Measurements from ENCODE around the gene ARHGAP31. TPM values are rescaled to one million over a fixed set of nuclear protein-coding genes. Genes with fewer than 3 reads are reported as not detected.
A peak's percentile ranks its signal among the peaks of the same experiment; 100 is the strongest.

The ARHGAP31 gene
- total and polyA plus RNA-seq, 2 donors from 2014 or later: 3.2 to 28.7 TPM

DNA sequence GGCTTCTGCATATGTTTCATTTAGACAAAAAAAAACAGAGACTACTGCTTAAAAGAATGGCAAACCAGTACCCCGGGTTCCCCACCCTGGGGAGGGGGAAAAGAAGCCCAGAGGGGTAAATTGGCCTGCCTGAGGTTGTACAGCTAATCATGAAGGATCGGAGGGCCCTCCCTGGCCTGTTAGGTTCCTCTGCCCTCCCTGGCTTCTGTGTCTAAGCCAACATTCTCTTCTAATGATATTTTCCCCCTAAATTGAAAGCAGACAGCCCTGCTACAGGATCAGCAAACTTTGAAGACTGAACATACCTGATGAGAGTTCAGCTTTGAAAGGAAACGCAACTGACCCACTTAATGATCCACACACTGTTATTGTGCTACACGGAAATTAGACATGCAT lies 2.5 kb downstream of the ARHGAP31 start:
- DNase-seq (no peak), FAIRE-seq (no peak)
- H3K4me1 ChIP-seq (ENCODE audit: control insufficient read depth in 2 of 3, insufficient read depth in 2 of 3, low read depth in 1 of 3, low read length in 3 of 3): peaks cover 0 to 18% (median 17%) of the 10 kb centered on the region in 3 donors
- no peaks in the 10 kb centered on the region for H3K36me3 ChIP-seq (ENCODE audit: control insufficient read depth in 2 of 3, insufficient read depth in 3 of 3, low read length in 3 of 3)
- no peaks in the 10 kb centered on the region for H3K27me3 ChIP-seq (ENCODE audit: control insufficient read depth, insufficient read depth, low read length)
- no peaks in the 10 kb centered on the region for H3K9me3 ChIP-seq (ENCODE audit: control insufficient read depth in 2 of 3, insufficient read depth in 1 of 3, low read length in 3 of 3)
- H3K9ac ChIP-seq (ENCODE audit: low read length in 3 of 3): peak overlapping the region in 1 of 3 donors; percentile 11
- intact Hi-C loops (cut with DNase I): no loop called here
- peak overlapping the region in 1 of 3 donors; percentile 84 for H3K4me3 ChIP-seq (ENCODE audit: low read length in 3 of 3)
- TF ChIP-seq, protein P1, sequence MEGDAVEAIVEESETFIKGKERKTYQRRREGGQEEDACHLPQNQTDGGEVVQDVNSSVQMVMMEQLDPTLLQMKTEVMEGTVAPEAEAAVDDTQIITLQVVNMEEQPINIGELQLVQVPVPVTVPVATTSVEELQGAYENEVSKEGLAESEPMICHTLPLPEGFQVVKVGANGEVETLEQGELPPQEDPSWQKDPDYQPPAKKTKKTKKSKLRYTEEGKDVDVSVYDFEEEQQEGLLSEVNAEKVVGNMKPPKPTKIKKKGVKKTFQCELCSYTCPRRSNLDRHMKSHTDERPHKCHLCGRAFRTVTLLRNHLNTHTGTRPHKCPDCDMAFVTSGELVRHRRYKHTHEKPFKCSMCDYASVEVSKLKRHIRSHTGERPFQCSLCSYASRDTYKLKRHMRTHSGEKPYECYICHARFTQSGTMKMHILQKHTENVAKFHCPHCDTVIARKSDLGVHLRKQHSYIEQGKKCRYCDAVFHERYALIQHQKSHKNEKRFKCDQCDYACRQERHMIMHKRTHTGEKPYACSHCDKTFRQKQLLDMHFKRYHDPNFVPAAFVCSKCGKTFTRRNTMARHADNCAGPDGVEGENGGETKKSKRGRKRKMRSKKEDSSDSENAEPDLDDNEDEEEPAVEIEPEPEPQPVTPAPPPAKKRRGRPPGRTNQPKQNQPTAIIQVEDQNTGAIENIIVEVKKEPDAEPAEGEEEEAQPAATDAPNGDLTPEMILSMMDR (IDR thresholded peaks at IDR 0.05; ENCODE audit: borderline replicate concordance, extremely low read depth, insufficient read depth): no peak
- H3K27ac ChIP-seq (ENCODE audit: low read depth in 2 of 2, low read length in 2 of 2): no peak overlapping the region

DNA sequence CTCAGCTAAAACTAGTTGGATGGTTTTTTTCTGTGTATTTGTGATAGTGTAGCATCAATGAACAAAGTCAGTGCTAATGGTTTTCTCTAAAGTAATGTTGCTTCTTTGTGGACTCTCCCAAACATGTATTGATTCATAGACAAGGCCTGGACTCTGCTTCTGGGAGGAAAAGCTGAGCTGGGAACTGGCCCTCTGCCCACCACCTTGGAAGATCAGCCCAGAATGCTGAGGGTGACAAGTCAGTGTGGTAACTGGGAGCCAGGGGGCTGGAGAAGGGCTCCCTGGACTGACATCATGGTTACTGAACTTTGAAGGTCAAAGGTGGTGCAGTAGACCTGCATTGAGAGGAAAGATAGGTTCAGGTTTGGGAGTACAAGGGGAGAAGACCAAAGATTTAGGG lies 3.0 kb downstream of the ARHGAP31 start:
- intact Hi-C loops (cut with DNase I): no loop called here
- H3K27ac ChIP-seq (ENCODE audit: low read depth in 2 of 2, low read length in 2 of 2): no peak overlapping the region

DNA sequence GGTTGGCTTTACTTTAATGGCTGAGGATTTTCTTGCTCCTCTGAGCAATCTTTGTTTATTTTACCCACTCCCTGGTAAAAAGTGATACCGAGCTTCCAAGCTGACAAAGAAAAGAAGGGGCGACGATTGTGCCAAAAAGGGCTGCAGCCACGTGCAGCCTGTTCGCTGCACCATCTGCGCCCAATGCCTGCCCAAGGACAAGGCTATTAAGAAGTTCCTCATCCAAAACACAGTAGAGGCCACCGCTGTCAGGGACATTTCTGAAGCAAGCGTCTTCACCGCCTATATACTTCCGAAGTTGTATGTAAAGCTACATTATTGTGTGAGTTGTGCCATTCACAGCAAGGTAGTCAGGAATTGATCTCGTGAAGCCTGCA lies 4.4 kb downstream of the ARHGAP31 start:
- no peaks in the 10 kb centered on the region for H3K36me3 ChIP-seq (ENCODE audit: control insufficient read depth in 2 of 3, insufficient read depth in 3 of 3, low read length in 3 of 3)
- H3K4me3 ChIP-seq (ENCODE audit: low read length in 3 of 3): no peak overlapping the region
- no peak for FAIRE-seq
- intact Hi-C loops (cut with DNase I): no loop called here
- DNase-seq: no peak
- TF ChIP-seq, protein P1 (IDR thresholded peaks at IDR 0.05; ENCODE audit: borderline replicate concordance, extremely low read depth, insufficient read depth): no peak
- H3K27me3 ChIP-seq (ENCODE audit: control insufficient read depth, insufficient read depth, low read length): no peaks in the 10 kb centered on the region
- no peaks in the 10 kb centered on the region for H3K9me3 ChIP-seq (ENCODE audit: control insufficient read depth in 2 of 3, insufficient read depth in 1 of 3, low read length in 3 of 3)
- H3K4me1 ChIP-seq (ENCODE audit: control insufficient read depth in 2 of 3, insufficient read depth in 2 of 3, low read depth in 1 of 3, low read length in 3 of 3): peaks cover 0 to 16% (median 11%) of the 10 kb centered on the region in 3 donors
- H3K27ac ChIP-seq (ENCODE audit: low read depth in 2 of 2, low read length in 2 of 2): no peak overlapping the region
- no peak overlapping the region for H3K9ac ChIP-seq (ENCODE audit: low read length in 3 of 3)

More for the DNA sequence above, 3.0 kb downstream of the ARHGAP31 start:
- Histone ChIP-seq H3K9me3 (ENCODE audit: control insufficient read depth in 2 of 3, insufficient read depth in 1 of 3, low read length in 3 of 3) (no peaks in the 10 kb centered on the region), H3K9ac (ENCODE audit: low read length in 3 of 3) (no peak overlapping the region), H3K4me3 (ENCODE audit: low read length in 3 of 3) (peak overlapping the region in 1 of 3 donors; percentile 84), H3K4me1 (ENCODE audit: control insufficient read depth in 2 of 3, insufficient read depth in 2 of 3, low read depth in 1 of 3, low read length in 3 of 3) (peaks cover 0 to 18% (median 17%) of the 10 kb centered on the region in 3 donors), H3K36me3 (ENCODE audit: control insufficient read depth in 2 of 3, insufficient read depth in 3 of 3, low read length in 3 of 3) (no peaks in the 10 kb centered on the region), H3K27me3 (ENCODE audit: control insufficient read depth, insufficient read depth, low read length) (no peaks in the 10 kb centered on the region)
- FAIRE-seq (no peak), DNase-seq (no peak)
- TF ChIP-seq, protein P1 (IDR thresholded peaks at IDR 0.05; ENCODE audit: borderline replicate concordance, extremely low read depth, insufficient read depth): no peak

DNA sequence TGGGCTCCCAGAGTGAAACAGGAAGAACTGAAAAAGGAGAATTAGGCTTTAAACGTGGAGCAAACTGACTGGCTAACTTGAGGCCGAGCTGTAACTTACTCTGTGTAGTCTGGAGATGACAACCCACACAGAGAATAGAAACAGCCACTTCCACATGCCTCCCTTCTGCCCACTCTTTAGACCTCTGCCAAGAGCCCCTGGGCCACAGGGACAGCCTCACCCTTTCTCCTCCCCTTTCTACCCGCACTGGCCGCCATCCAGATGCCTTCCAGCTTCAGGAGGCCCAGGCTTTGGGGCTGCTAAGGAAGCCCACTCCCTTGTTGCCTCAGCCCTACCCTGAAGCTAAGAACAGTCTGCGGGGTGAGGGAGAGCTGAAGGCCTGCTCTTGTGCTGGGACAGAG lies 6.8 kb downstream of the ARHGAP31 start:
- no peak overlapping the region for H3K9ac ChIP-seq (ENCODE audit: low read length in 3 of 3)
- H3K27me3 ChIP-seq (ENCODE audit: control insufficient read depth, insufficient read depth, low read length): no peaks in the 10 kb centered on the region
- H3K4me3 ChIP-seq (ENCODE audit: low read length in 3 of 3): no peak overlapping the region
- no peak overlapping the region for H3K27ac ChIP-seq (ENCODE audit: low read depth in 2 of 2, low read length in 2 of 2)
- peaks cover 0 to 16% (median 10%) of the 10 kb centered on the region in 3 donors for H3K4me1 ChIP-seq (ENCODE audit: control insufficient read depth in 2 of 3, insufficient read depth in 2 of 3, low read depth in 1 of 3, low read length in 3 of 3)
- intact Hi-C loops (cut with DNase I): no loop called here
- DNase-seq: no peak
- no peak for FAIRE-seq
- no peaks in the 10 kb centered on the region for H3K9me3 ChIP-seq (ENCODE audit: control insufficient read depth in 2 of 3, insufficient read depth in 1 of 3, low read length in 3 of 3)
- TF ChIP-seq, protein P1 (IDR thresholded peaks at IDR 0.05; ENCODE audit: borderline replicate concordance, extremely low read depth, insufficient read depth): no peak
- no peaks in the 10 kb centered on the region for H3K36me3 ChIP-seq (ENCODE audit: control insufficient read depth in 2 of 3, insufficient read depth in 3 of 3, low read length in 3 of 3)

Measured in kidney (tissue), 14 donors.